ENCODE data around the gene MORN3.
A peak's percentile ranks its signal among the peaks of the same experiment; 100 is the strongest.

The MORN3 gene

GRCh38 chr12:121626853-121627640 is 42.4 kb downstream of the MORN3 start:
- in situ Hi-C loops (cut with HindIII; ENCODE audit: low pct_unique_long_range_greater_than_20kb, low sequenced_read_pairs) = no loop called here
- peak; percentile 66 to 75 for DNase-seq (ENCODE audit: low read depth in 1 of 2, low spot score in 1 of 2)
- no peak for TF ChIP-seq JUND (IDR thresholded peaks at IDR 0.05; ENCODE audit: low read depth)

GRCh38 chr12:121626087-121626852 is 43.2 kb downstream of the MORN3 start, which contains the start of gene ORAI1:
Gene ORAI1 (plus strand): TSS chr12:121626530.
- in situ Hi-C loops (cut with HindIII; ENCODE audit: low pct_unique_long_range_greater_than_20kb, low sequenced_read_pairs) = no loop called here
- peak; percentile 93 to 97 for DNase-seq (ENCODE audit: low read depth in 1 of 2, low spot score in 1 of 2)
- no peak for TF ChIP-seq JUND (IDR thresholded peaks at IDR 0.05; ENCODE audit: low read depth)

DNA sequence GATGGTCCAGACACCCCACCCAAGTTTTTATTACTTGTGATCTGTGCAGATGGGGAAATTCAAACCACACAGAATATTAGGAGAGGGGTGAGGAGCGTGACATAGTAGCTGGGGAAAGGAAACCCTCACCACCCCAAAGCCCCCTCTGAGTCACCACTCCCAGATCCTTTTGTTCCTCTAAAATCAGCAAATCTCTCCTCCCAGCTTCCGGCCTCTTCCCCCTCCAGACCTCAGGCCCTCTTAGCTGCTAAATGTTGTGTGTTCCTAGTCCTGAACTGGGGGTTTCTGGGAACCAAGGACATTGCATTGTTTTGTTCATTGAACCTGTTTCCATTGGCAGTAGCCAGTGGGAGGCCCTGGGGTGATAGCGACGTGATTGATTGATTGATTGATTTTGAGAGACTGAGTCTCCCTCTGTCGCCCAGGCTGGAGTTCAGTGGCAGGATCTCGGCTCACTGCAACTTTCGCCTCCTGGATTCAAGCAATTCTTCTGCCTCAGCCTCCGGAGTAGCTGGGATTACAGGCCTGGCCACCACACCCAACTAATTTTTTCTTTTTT is 49.0 kb downstream of the MORN3 start:
- TF ChIP-seq JUND (IDR thresholded peaks at IDR 0.05; ENCODE audit: low read depth) = no peak
- no peak for DNase-seq (ENCODE audit: low read depth in 1 of 2, low spot score in 1 of 2)
- in situ Hi-C loops (cut with HindIII; ENCODE audit: low pct_unique_long_range_greater_than_20kb, low sequenced_read_pairs) = no loop called here

- no peak for TF ChIP-seq JUND (IDR thresholded peaks at IDR 0.05; ENCODE audit: low read depth)
- DNase-seq (ENCODE audit: low read depth in 1 of 2, low spot score in 1 of 2) = no peak
- in situ Hi-C loops (cut with HindIII; ENCODE audit: low pct_unique_long_range_greater_than_20kb, low sequenced_read_pairs) = no loop called here
These were observed 50.7 kb downstream of the MORN3 start for GRCh38 chr12:121618659-121619233.

- DNase-seq (ENCODE audit: low read depth in 1 of 2, low spot score in 1 of 2) = no peak
- in situ Hi-C loops (cut with HindIII; ENCODE audit: low pct_unique_long_range_greater_than_20kb, low sequenced_read_pairs) = no loop called here
- TF ChIP-seq JUND (IDR thresholded peaks at IDR 0.05; ENCODE audit: low read depth) = no peak
These were observed 54.5 kb downstream of the MORN3 start for GRCh38 chr12:121614872-121615467.

GRCh38 chr12:121613462-121613861 is 56.0 kb downstream of the MORN3 start:
- no peak for DNase-seq (ENCODE audit: low read depth in 1 of 2, low spot score in 1 of 2)
- no peak for TF ChIP-seq JUND (IDR thresholded peaks at IDR 0.05; ENCODE audit: low read depth)
- in situ Hi-C loops (cut with HindIII; ENCODE audit: low pct_unique_long_range_greater_than_20kb, low sequenced_read_pairs) = no loop called here

GRCh38 chr12:121611306-121611705 is 58.1 kb downstream of the MORN3 start:
- in situ Hi-C loops (cut with HindIII; ENCODE audit: low pct_unique_long_range_greater_than_20kb, low sequenced_read_pairs) = no loop called here
- no peak for TF ChIP-seq JUND (IDR thresholded peaks at IDR 0.05; ENCODE audit: low read depth)
- DNase-seq (ENCODE audit: low read depth in 1 of 2, low spot score in 1 of 2) = peak in 1 of 2 experiments; percentile 54

DNA sequence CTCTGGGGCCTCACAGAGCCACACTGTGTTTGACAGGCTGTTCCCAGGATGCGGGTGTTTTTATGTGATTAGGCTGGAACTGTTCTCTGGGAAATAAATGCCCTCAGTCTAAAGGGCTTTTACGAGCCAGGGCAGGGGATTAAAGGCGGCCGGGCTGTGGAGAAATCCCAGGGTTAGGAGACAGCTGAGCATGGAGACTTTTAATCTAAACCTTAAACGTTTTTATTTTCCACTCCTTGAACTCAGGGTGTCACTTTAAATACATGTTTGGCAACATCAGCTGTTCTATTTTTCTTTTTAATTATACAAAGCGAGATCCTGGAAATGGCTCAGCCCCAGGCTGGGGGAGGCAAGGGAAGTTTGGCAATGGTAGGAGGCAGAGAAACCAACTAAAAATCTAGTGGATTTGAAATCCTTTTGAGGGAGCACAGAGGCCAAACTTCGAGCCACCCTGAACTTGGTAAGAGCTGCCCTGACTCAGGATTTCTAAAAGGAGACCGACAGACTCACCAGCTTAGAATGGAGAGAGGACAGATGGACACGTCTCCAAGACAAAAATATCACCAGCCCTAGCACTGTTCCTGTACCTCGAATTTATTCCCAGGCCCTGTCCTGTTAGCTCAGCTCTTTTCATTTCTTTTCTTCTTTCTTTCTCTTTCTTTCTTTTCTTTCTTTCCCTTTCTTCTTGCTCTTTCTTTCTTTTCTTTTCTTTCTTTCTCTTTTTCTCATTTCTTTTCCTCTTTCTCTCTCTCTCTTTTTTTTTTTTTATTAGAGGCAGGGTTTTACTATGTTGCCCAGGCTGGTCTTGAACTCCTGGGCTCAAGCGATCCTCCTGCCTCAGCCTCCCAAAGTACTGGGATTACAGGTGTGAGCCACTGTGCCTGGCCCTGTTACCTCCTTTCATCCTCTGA is 59.0 kb downstream of the MORN3 start:
- no peak for TF ChIP-seq JUND (IDR thresholded peaks at IDR 0.05; ENCODE audit: low read depth)
- in situ Hi-C loops (cut with HindIII; ENCODE audit: low pct_unique_long_range_greater_than_20kb, low sequenced_read_pairs) = no loop called here
- no peak for DNase-seq (ENCODE audit: low read depth in 1 of 2, low spot score in 1 of 2)

DNA sequence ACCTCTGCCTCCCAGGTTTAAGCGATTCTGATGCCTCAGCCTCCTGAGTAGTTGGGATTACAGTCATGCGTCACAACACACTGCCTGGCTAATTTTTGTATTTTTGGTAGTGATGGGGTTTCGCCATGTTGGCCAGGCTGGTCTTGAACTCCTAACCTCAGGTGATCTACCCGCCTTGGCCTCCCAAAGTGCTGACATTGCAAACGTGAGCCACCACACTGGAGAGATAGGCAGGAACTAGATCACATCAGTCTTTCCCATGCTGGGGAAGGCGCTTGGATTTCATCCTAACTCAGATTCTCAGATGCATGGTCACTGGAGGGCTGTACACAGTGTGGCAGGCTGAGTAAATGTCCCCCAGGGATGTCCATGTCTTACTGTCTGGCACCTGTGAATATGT is 61.2 kb downstream of the MORN3 start:
- in situ Hi-C loops (cut with HindIII; ENCODE audit: low pct_unique_long_range_greater_than_20kb, low sequenced_read_pairs) = no loop called here
- no peak for DNase-seq (ENCODE audit: low read depth in 1 of 2, low spot score in 1 of 2)
- no peak for TF ChIP-seq JUND (IDR thresholded peaks at IDR 0.05; ENCODE audit: low read depth)

DNA sequence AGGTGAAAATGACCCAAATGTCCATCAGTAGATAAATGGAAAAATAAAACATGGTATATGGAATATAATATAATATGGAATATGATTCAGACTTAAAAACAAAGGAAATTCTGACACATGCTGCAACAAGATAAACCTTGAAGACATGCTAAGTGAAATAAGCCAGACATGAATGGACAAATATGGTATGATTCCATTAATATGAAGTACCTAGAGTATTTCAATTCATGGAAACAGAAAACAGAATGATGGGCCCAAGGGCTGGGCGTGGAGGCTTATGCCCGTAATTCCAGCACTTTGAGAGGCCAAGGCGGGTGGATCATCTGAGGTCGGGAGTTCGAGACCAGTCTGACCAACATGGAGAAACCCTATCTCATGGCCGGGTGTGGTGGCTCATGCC is 65.9 kb downstream of the MORN3 start:
- in situ Hi-C loops (cut with HindIII; ENCODE audit: low pct_unique_long_range_greater_than_20kb, low sequenced_read_pairs) = no loop called here
- no peak for DNase-seq (ENCODE audit: low read depth in 1 of 2, low spot score in 1 of 2)
- TF ChIP-seq JUND (IDR thresholded peaks at IDR 0.05; ENCODE audit: low read depth) = no peak

DNA sequence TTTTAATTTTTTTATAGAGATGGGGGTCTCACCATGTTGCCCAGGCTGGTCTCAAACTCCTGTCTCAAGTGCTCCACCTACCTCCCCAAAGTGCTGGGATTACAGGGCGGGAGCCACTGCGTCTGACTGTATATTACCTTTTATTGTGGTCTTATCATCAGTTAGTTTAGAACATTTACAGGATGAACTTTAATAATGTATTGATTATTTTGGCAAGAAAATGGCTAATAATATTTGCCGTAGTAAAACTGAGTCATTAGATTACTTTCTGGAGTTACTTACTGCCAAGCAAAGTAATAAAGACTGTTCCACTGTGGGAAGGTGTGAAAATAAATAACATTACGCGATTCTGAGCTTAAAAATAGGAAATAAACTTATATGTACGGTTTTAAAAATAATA is 66.7 kb downstream of the MORN3 start:
- in situ Hi-C loops (cut with HindIII; ENCODE audit: low pct_unique_long_range_greater_than_20kb, low sequenced_read_pairs) = no loop called here
- TF ChIP-seq JUND (IDR thresholded peaks at IDR 0.05; ENCODE audit: low read depth) = no peak
- no peak for DNase-seq (ENCODE audit: low read depth in 1 of 2, low spot score in 1 of 2)

All from T47D (cell line).